ENCODE results near the gene SMURF1. TPM values are rescaled to one million over a fixed set of nuclear protein-coding genes. Genes with fewer than 3 reads are reported as not detected.

SMURF1 gene
- total RNA-seq, 1 donor from 2014 or later: 27.2 TPM

- no peak for DNase-seq (ENCODE audit: low spot score)
Observed at GRCh38 chr7:99029466-99030435, 114.2 kb downstream of the SMURF1 start.

- no peak for DNase-seq (ENCODE audit: low spot score)
Observed at GRCh38 chr7:99028261-99028973, 115.5 kb downstream of the SMURF1 start.

GRCh38 chr7:99027841-99028240 lies 116.1 kb downstream of the SMURF1 start:
- DNase-seq (ENCODE audit: low spot score): no peak

GRCh38 chr7:99027241-99027640 lies 116.7 kb downstream of the SMURF1 start:
- DNase-seq (ENCODE audit: low spot score): no peak

- DNase-seq (ENCODE audit: low spot score): no peak
Observed at GRCh38 chr7:99024066-99024465, 119.8 kb downstream of the SMURF1 start.

GRCh38 chr7:99021941-99022560 lies 121.9 kb downstream of the SMURF1 start:
- DNase-seq (ENCODE audit: low spot score): no peak

- no peak for DNase-seq (ENCODE audit: low spot score)
Observed at GRCh38 chr7:99020413-99020715, 123.5 kb downstream of the SMURF1 start.

- DNase-seq (ENCODE audit: low spot score): no peak
Observed at GRCh38 chr7:99019523-99020412, 124.1 kb downstream of the SMURF1 start.

- DNase-seq (ENCODE audit: low spot score): no peak
Observed at GRCh38 chr7:99016196-99016595, 127.7 kb downstream of the SMURF1 start.

GRCh38 chr7:99014113-99014985 lies 129.6 kb downstream of the SMURF1 start:
- DNase-seq (ENCODE audit: low spot score): no peak

- no peak for DNase-seq (ENCODE audit: low spot score)
Observed at GRCh38 chr7:99013266-99014112, 130.4 kb downstream of the SMURF1 start.

- no peak for DNase-seq (ENCODE audit: low spot score)
Observed at GRCh38 chr7:99012722-99013121, 131.2 kb downstream of the SMURF1 start.

- no peak for DNase-seq (ENCODE audit: low spot score)
Observed at GRCh38 chr7:99011706-99012404, 132.1 kb downstream of the SMURF1 start.

GRCh38 chr7:99011341-99011705 lies 132.6 kb downstream of the SMURF1 start:
- no peak for DNase-seq (ENCODE audit: low spot score)

GRCh38 chr7:99010281-99010680 lies 133.6 kb downstream of the SMURF1 start:
- no peak for DNase-seq (ENCODE audit: low spot score)

- DNase-seq (ENCODE audit: low spot score): no peak
Observed at GRCh38 chr7:99008921-99009530, 134.9 kb downstream of the SMURF1 start.

GRCh38 chr7:99008181-99008631 lies 135.7 kb downstream of the SMURF1 start:
- no peak for DNase-seq (ENCODE audit: low spot score)

- no peak for DNase-seq (ENCODE audit: low spot score)
Observed at GRCh38 chr7:99006739-99007424, 137.0 kb downstream of the SMURF1 start.
